Activated CD8-positive, alpha-beta memory T cell treated with anti-CD3 and anti-CD28 coated beads for 36 hours (primary cell): Measurements from ENCODE around the gene APOH. TPM values are rescaled to one million over a fixed set of nuclear protein-coding genes. Genes with fewer than 3 reads are reported as not detected.
"Not testable (repeated sequence)": the region's sequence is repeated elsewhere in the genome, so short reads cannot be mapped to it uniquely, and the experiment has no call there.

ENCODE experiments used
- CTCF ChIA-PET: fragments of 350-600 bp; sonication (Branson Sonifier 250); formaldehyde crosslinking; loops from one replicate; lab custom pipeline; 2021; ENCODE audit warnings: antibody characterized with exemption; lab: Charles Lee
- POLR2A ChIA-PET: fragments of 350-600 bp; sonication (Branson Sonifier 250); formaldehyde crosslinking; loops from one replicate; lab custom pipeline; 2021; ENCODE audit warnings: antibody characterized with exemption; lab: Charles Lee
- total RNA-seq, 2 experiments: library from RNA; stranded (reverse); gene quantifications; one replicate each; pipeline ENCODE4 v1.2.3, GENCODE V29; 2021

The APOH gene, protein sequence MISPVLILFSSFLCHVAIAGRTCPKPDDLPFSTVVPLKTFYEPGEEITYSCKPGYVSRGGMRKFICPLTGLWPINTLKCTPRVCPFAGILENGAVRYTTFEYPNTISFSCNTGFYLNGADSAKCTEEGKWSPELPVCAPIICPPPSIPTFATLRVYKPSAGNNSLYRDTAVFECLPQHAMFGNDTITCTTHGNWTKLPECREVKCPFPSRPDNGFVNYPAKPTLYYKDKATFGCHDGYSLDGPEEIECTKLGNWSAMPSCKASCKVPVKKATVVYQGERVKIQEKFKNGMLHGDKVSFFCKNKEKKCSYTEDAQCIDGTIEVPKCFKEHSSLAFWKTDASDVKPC
- not detected for total RNA-seq

- POLR2A ChIA-PET = no interaction called here
- CTCF ChIA-PET = no interaction called here
These were observed at the start of gene APOH for GRCh38 chr17:66228887-66229782. Gene APOH (minus strand): TSS chr17:66229415. CDS start chr17:66229379, 36 bp downstream.

DNA sequence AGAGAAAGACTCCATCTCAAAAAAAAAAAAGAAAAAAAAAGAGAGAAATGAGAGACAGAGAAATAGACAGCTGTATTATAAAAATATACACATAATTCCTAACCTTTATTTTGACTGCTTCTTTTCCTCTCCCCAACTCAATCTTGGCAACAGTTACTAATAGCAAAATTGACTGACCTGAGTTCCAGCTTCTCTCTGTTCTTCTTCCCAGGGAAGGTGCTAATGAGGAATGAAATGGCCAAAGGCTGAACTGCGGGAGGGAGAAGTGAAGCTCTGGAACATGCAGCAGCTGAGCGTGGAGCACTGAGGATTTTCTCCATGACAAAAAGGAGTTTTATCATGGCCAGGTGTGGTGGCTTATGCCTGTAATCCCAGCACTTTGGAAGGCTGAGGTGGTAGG lies 48.0 kb upstream of the APOH start:
- POLR2A ChIA-PET = no interaction called here
- CTCF ChIA-PET = no interaction called here

DNA sequence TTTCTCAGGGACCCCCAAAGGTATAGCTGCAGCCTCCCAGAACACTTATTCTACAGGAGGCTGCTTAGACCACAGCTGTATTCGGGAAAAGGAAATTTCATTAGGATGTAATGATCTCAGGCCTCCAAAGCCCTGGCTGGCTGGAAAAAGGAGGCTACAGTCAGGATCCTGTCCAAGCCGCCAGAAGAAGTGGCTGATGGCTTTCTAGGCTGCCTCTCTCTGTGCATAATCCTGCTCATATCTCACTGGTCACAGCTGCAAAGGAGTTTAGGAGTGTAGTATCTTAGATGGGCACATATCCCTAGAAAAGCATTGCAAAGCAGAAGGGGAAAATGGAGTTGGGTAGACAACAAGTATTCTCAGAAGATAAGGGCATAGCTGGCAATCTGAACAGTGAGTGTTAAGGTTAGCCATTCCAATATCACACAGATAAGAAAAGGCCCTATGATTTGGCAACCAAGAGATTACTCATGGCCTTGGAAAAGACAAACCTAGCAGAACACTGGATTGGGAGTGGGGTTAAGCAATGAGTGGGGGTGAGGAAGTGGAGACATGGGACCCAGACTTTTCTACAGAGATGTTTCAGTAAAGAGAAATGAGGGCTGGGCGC lies 47.2 kb upstream of the APOH start:
- POLR2A ChIA-PET = interaction anchor here (1.6 kb wide), 1 partner anchor 25 kb away, joined by 4 read pairs; no protein-coding TSS in a partner anchor
- CTCF ChIA-PET = interaction anchor here (0.6 kb wide), 1 partner anchor 1048 kb away, joined by 7 read pairs; no protein-coding TSS in a partner anchor

DNA sequence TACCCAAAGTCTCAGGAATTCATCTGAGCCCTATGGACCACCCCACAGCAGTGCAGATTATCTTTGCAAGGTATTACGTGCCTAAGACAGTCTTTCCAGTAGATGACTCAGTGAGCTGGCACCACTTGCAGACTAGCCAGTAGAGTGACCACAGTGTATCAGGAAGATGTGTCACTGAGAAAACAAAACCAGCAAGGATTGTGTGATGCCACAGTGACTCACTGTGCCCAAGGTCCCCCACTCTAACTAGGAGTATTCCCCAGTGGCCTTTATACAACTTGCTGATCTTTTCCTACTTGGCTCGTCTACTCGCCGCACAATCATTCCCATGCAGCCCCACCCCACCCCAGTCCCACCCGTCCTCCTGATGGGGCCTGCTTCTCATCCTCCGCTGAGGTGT lies 46.4 kb upstream of the APOH start:
- POLR2A ChIA-PET = interaction anchor here (1.6 kb wide), 1 partner anchor 26 kb away, joined by 4 read pairs; no protein-coding TSS in a partner anchor
- CTCF ChIA-PET = interaction anchor here (0.6 kb wide), 1 partner anchor 1049 kb away, joined by 7 read pairs; no protein-coding TSS in a partner anchor

DNA sequence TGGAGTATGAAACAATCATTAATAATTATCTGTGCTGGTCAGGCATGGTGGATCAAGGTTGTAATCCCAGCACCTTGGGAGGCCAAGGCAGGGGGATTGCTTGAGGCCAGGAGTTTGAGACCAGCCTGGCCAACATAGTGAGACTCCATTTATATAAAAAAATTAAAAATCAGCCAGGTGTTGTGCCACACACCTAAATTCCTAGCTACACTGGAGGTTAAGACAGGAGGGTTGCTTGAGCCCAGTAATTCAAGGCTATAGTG lies 44.3 kb upstream of the APOH start:
- ChIA-PET POLR2A (no interaction called here), CTCF (no interaction called here)

DNA sequence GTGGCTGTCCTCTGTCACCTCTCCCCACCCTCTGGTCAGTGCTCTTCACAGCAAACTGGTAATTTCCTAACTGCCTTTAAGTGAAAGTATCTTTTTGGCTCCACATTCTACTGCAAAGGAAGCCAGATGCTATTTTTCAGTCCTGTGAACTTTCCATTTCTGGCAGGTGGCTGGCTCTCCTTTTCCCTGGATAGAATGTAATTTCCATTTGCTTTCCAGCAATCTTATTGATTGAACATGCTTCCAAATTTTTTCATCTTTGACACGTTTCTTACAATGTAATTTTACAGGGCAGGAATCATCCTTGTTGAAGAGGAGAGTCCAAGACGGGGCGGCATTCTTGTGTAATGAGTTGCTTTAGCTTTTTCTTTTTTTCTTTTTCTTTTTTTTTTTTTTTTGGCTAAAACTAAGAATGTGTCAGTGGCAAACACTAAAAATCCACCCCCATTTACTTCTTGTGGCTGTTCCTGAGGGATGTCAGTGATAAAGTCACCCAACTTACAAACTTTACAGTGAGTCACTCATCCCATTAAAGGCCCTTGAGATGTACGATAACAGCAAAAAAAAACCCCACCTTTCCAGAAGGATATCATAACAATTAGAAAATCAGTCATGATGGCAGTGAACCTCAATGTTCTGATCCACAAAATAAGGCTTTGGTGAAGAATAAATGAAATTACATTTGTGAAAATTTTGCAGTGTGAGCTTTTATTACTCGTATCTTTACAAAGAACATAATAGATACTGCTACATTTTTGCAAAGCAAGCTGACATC lies 43.8 kb upstream of the APOH start:
- POLR2A ChIA-PET = no interaction called here
- CTCF ChIA-PET = no interaction called here

- POLR2A ChIA-PET = no interaction called here
- CTCF ChIA-PET = interaction anchor here (0.5 to 0.6 kb wide), 2 partner anchors 49 to 131 kb away, joined by 3 to 6 read pairs; no protein-coding TSS in a partner anchor
These were observed 42.3 kb upstream of the APOH start for GRCh38 chr17:66271512-66271911.

GRCh38 chr17:66270106-66270505 lies 40.9 kb upstream of the APOH start:
- ChIA-PET POLR2A (no interaction called here), CTCF (no interaction called here)

DNA sequence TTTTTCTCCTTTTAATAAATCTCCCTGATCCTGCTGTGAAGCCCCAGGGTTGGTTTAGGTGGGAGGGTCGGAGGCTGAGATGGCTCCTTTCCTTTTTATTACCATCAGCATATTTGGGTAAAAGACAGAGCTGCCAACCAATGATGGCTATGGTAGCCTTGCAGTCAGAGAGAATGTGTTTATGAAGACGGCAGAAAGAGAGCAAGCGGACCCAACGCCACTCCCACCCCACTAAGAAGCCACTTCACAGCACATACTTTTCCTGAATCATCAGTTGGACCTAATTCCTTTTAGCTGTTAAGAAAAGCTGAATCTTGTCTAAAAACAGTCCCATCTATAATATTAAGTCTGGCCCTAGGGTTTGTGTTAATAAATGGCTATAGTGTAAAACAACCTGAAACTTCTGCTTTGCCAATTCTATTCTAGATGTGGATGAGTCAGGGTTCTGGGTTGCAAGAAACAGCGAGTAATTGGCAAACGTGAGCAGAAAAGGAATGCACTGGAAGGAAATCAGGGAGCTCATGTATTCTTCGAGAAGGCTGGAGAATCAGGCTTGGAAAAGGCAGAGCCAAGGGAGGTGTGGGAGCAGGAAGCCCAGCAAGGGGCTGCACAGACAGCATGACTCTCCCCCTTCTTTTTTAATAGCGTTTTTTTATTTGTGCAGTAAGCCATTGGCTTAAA lies 39.2 kb upstream of the APOH start:
- CTCF ChIA-PET = no interaction called here
- POLR2A ChIA-PET = no interaction called here

- ChIA-PET POLR2A (no interaction called here), CTCF (no interaction called here)
These were observed 35.5 kb upstream of the APOH start for GRCh38 chr17:66264696-66265095.

GRCh38 chr17:66262767-66263166 lies 33.6 kb upstream of the APOH start:
- ChIA-PET CTCF (no interaction called here), POLR2A (no interaction called here)

DNA sequence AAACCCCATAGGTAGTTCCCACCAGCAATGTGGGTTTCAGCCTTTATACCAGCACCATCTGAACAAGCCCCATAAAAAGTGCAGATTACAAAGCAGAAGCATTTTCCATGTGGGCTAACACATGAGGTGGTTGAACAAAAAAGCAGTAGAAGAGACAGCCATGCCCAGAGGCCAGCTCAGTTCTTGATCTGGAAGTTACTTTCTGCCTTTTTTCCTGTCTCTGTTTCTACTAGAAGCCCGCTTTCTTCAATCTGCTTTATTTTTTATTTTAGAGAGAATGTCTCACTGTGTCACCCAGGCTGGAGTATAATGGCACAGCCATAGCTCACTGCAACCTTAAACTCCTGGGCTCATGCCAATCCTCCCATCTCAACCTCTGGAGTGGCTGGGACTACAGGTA lies 31.5 kb upstream of the APOH start:
- ChIA-PET CTCF (interaction anchor here (0.6 to 0.7 kb wide), 3 partner anchors 217 to 1824 kb away, joined by 3 to 4 read pairs (median 4); no protein-coding TSS in a partner anchor), POLR2A (no interaction called here)

GRCh38 chr17:66260275-66260674 lies 31.1 kb upstream of the APOH start:
- ChIA-PET POLR2A (no interaction called here), CTCF (interaction anchor here (0.6 to 0.7 kb wide), 3 partner anchors 217 to 1824 kb away, joined by 3 to 4 read pairs (median 4); no protein-coding TSS in a partner anchor)

DNA sequence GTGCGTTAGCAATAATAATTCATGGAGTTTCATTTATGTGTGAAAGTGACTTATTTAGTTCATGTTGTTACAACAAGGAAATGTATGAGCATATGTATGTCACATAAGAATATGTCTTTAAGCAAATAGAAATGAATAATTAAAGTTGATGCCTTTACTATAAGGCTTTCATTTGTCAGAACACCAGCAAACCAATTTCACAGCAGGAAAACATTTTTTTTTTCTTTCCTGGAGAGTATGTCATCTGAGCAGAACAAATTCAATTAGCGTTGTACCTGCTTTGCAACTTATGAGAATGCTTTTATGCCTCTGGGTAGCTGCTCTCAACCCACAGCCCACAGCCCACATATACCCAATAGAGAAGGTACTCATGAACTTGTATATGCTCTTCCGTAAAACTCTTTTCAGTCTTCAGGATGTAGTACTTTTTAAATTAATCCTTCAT lies 26.3 kb upstream of the APOH start:
- ChIA-PET CTCF (interaction anchor here (0.7 to 1.2 kb wide), 3 partner anchors 41 to 311 kb away, joined by 3 read pairs; no protein-coding TSS in a partner anchor), POLR2A (interaction anchor here (0.7 kb wide), 1 partner anchor 54 kb away, joined by 6 read pairs; no protein-coding TSS in a partner anchor)

DNA sequence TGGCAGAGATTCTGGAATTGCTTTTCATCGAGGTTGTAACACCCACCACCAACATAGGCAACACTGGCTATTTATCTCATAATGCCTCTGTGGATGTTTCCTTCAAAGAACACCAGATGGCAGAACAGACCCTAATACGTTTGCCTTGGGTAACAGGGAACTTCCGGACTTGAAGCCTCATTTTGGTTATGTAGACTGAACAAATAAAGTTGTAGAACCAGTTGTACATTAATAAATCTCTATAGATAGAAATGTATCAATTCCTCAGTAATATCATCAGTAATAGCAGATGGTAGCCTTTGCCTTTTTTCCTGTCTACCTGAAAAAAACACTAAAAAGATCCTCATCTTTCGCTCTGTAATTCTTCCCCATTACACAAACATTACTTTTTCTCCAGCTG lies 25.9 kb upstream of the APOH start:
- ChIA-PET CTCF (interaction anchor here (0.7 to 1.2 kb wide), 2 partner anchors 293 to 312 kb away, joined by 3 read pairs; no protein-coding TSS in a partner anchor), POLR2A (no interaction called here)

- POLR2A ChIA-PET, CTCF ChIA-PET: not testable (repeated sequence)
These were observed 24.2 kb upstream of the APOH start for GRCh38 chr17:66253458-66253857.

DNA sequence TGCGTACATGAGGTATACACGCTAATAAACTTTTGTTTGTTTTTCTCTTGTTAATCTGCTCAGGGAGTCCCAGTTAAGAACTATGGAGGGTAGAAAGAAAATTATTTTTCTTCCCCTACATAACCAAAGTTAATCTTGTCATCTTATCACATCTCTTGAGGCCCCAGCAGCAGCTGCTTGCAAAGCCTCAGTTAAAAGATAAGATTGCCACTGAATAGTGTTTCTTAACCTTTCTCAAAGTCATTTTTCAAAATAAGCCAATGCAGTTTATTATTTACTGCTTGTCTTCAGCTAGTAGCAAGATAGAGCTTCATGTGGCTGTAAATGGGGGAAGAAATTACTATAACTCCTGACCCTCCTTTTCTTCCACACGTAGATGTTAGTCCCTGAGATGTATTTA lies 21.5 kb upstream of the APOH start:
- ChIA-PET POLR2A (no interaction called here), CTCF (interaction anchor here (0.7 kb wide), 1 partner anchor 508 kb away, joined by 4 read pairs; no protein-coding TSS in a partner anchor)

DNA sequence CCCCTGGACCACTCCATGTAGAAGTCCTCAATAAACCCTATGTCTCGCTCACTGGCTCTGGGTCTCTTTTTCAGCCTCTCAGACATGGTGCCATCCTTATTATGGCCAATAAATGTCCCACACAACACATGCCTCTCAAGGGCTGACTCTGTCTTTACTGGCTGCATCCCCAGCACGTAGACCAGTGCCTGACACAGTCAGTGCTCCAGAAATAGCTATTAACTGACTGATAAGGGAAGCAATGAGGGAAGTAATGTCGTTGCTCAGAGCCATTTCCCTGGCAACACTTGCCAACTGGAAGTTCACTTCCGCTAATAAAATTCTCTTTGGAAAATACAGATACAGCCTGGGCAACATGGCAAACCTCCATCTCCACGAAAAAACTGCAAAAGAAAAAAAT lies 19.1 kb upstream of the APOH start:
- POLR2A ChIA-PET = no interaction called here

More for the DNA sequence above, 19.1 kb upstream of the APOH start:
- CTCF ChIA-PET = interaction anchor here (0.7 kb wide), 1 partner anchor 69 kb away, joined by 3 read pairs; no protein-coding TSS in a partner anchor
